Sigmoid colon (tissue), 4 donors: Measurements from ENCODE around the gene KAZN.

ENCODE experiments used
- EP300 ChIP-seq, 4 donors: sonication (generic); formaldehyde crosslinking; IDR thresholded peaks; one replicate each; pipeline ENCODE4 v1.6.1; 2017; ENCODE audit warnings: antibody characterized with exemption in 4 of 4
- POLR2A ChIP-seq, 2 donors: fragments of 450-650 bp; IDR thresholded peaks; one replicate each; pipeline ENCODE4 v1.6.1; 2016; ENCODE audit warnings: antibody characterized with exemption in 2 of 2, mild to moderate bottlenecking in 2 of 2, moderate library complexity in 2 of 2
- POLR2AphosphoS5 ChIP-seq, 4 donors: sonication (generic); formaldehyde crosslinking; IDR thresholded peaks; one replicate each; pipeline ENCODE4 v1.6.1; 2017; ENCODE audit warnings: antibody characterized with exemption in 4 of 4
- TF ChIP-seq, protein P1 (sequence below), 4 experiments: fragments of 450-650 bp in 3 of 4; fragments of 200-600 bp in 1 of 4; IDR thresholded peaks; one replicate each; pipeline ENCODE4 v1.5.1; 2016 to 2019; ENCODE audit warnings: antibody characterized with exemption in 4 of 4, mild to moderate bottlenecking in 3 of 4, moderate library complexity in 2 of 4

DNA sequence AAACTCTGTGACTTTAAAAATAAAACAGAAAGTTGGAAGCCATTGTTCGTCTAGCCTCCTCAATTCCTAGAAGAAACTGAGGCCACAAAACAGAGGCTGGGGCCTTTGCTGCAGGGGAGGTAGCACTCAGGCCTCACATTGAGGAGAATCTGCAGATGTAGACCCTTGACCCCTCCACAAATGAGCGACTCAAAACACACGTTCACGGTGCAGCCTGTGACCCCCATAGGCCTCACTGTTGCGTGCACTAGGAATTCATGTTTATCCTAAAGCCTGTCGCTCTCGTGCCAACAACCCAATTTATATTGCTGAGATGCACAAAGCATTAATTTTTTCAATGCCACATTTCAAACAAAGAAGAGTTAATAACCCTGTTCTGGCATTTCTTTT, 560.7 kb downstream of the KAZN start:
- TF ChIP-seq POLR2AphosphoS5 (IDR thresholded peaks at IDR 0.05): no peak
- TF ChIP-seq, protein P1, sequence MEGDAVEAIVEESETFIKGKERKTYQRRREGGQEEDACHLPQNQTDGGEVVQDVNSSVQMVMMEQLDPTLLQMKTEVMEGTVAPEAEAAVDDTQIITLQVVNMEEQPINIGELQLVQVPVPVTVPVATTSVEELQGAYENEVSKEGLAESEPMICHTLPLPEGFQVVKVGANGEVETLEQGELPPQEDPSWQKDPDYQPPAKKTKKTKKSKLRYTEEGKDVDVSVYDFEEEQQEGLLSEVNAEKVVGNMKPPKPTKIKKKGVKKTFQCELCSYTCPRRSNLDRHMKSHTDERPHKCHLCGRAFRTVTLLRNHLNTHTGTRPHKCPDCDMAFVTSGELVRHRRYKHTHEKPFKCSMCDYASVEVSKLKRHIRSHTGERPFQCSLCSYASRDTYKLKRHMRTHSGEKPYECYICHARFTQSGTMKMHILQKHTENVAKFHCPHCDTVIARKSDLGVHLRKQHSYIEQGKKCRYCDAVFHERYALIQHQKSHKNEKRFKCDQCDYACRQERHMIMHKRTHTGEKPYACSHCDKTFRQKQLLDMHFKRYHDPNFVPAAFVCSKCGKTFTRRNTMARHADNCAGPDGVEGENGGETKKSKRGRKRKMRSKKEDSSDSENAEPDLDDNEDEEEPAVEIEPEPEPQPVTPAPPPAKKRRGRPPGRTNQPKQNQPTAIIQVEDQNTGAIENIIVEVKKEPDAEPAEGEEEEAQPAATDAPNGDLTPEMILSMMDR (IDR thresholded peaks at IDR 0.05): no peak
- TF ChIP-seq POLR2A (IDR thresholded peaks at IDR 0.05): no peak
- TF ChIP-seq EP300 (IDR thresholded peaks at IDR 0.05): no peak
